Kasumi-1 (cell line): ENCODE data around the gene NMD3.
"Not testable (repeated sequence)": the region's sequence is repeated elsewhere in the genome, so short reads cannot be mapped to it uniquely, and the experiment has no call there.

Experiments
- DNase-seq, 2 experiments: peaks; one replicate each; lab custom pipeline; 2025; lab: John Stamatoyannopoulos, UW

The NMD3 gene

GRCh38 chr3:161220850-161221753 is at the start of gene NMD3:
Gene NMD3 (plus strand): TSS chr3:161221311. CDS start chr3:161222014, 703 bp downstream.
- DNase-seq, result peak; percentile 85 to 89

- no peak for DNase-seq
These were observed 49.2 kb upstream of the NMD3 start for GRCh38 chr3:161171639-161172552.

- DNase-seq, result no peak
These were observed 45.6 kb upstream of the NMD3 start for GRCh38 chr3:161175506-161175905.

- no peak for DNase-seq
These were observed 43.1 kb upstream of the NMD3 start for GRCh38 chr3:161177991-161178390.

- not testable (repeated sequence) for DNase-seq
These were observed 39.7 kb upstream of the NMD3 start for GRCh38 chr3:161181371-161181770.

GRCh38 chr3:161187046-161187445 is 34.1 kb upstream of the NMD3 start:
- DNase-seq, result no peak

GRCh38 chr3:161197855-161198850 is 23.0 kb upstream of the NMD3 start:
- no peak for DNase-seq

- no peak for DNase-seq
These were observed 21.2 kb upstream of the NMD3 start for GRCh38 chr3:161199926-161200325.

- no peak for DNase-seq
These were observed 17.5 kb upstream of the NMD3 start for GRCh38 chr3:161203485-161204098.

GRCh38 chr3:161208931-161209330 is 12.2 kb upstream of the NMD3 start:
- DNase-seq, result no peak

GRCh38 chr3:161212171-161212771 is 8.8 kb upstream of the NMD3 start:
- DNase-seq, result no peak

GRCh38 chr3:161212906-161213305 is 8.2 kb upstream of the NMD3 start:
- no peak for DNase-seq

- DNase-seq, result no peak
These were observed 7.5 kb upstream of the NMD3 start for GRCh38 chr3:161213644-161214043.

- no peak for DNase-seq
These were observed 5.9 kb upstream of the NMD3 start for GRCh38 chr3:161215185-161215584.

- no peak for DNase-seq
These were observed 3.6 kb upstream of the NMD3 start for GRCh38 chr3:161217496-161217895.

- no peak for DNase-seq
These were observed 1.6 kb upstream of the NMD3 start for GRCh38 chr3:161219495-161219894.

- peak; percentile 46 to 48 for DNase-seq
These were observed 892 bp downstream of the NMD3 start for GRCh38 chr3:161221806-161222600.

- no peak for DNase-seq
These were observed 1.6 kb downstream of the NMD3 start for GRCh38 chr3:161222662-161223061.

- DNase-seq, result no peak
These were observed 3.7 kb downstream of the NMD3 start for GRCh38 chr3:161224786-161225185.
